SK-N-SH treated with all-trans-retinoic acid at 6 μM for 48 hours (cell line): ENCODE data around the gene FAM114A1.

Source experiments
- ATAC-seq: fragments of 200-7000 bp; cut with Tn5 transposase; 3 replicates; pipeline ENCODE4 v1.9.1; 2020; ENCODE audit warnings: mild to moderate bottlenecking, moderate library complexity
- CSDC2 ChIP-seq: fragments of 250-450 bp; sonication (Bioruptor Pico); IDR thresholded peaks from 2 replicates; pipeline ENCODE4 v1.5.0; 2020; ENCODE audit warnings: mild to moderate bottlenecking, moderate library complexity
- ESRRG ChIP-seq: fragments of 250-450 bp; sonication (Bioruptor Pico); IDR thresholded peaks from 2 replicates; pipeline ENCODE4 v1.6.1; 2021; ENCODE audit warnings: mild to moderate bottlenecking
- OSR1 ChIP-seq: fragments of 250-450 bp; sonication (Bioruptor Pico); IDR thresholded peaks from 2 replicates; pipeline ENCODE4 v1.8.0; 2022; ENCODE audit warnings: moderate library complexity, mild to moderate bottlenecking, inconsistent platforms
- RARB ChIP-seq: fragments of 250-450 bp; sonication (Bioruptor Pico); IDR thresholded peaks from 2 replicates; pipeline ENCODE4 v1.8.0; 2021; ENCODE audit warnings: mild to moderate bottlenecking, moderate library complexity
- SNAI2 ChIP-seq: fragments of 250-450 bp; sonication (Bioruptor Pico); IDR thresholded peaks from 2 replicates; pipeline ENCODE4 v1.5.0; 2020; ENCODE audit warnings: mild to moderate bottlenecking, moderate library complexity
- TCF4 ChIP-seq: fragments of 250-450 bp; sonication (Bioruptor Pico); IDR thresholded peaks from 2 replicates; pipeline ENCODE4 v1.8.0; 2021; ENCODE audit warnings: mild to moderate bottlenecking, moderate library complexity, borderline replicate concordance
- ZC3H10 ChIP-seq: fragments of 250-450 bp; sonication (Bioruptor Pico); IDR thresholded peaks from 2 replicates; pipeline ENCODE4 v1.5.1; 2021; ENCODE audit warnings: mild to moderate bottlenecking, moderate library complexity
- ZFP30 ChIP-seq: fragments of 450-650 bp; formaldehyde crosslinking; IDR thresholded peaks from 2 replicates; pipeline ENCODE4 v1.5.0; 2022; ENCODE audit warnings: mild to moderate bottlenecking, moderate library complexity
- ZNF8 ChIP-seq: fragments of 450-650 bp; formaldehyde crosslinking; IDR thresholded peaks from 2 replicates; pipeline ENCODE4 v1.5.0; 2020; ENCODE audit warnings: mild to moderate bottlenecking, moderate library complexity
- TF ChIP-seq, protein P1 (sequence below): fragments of 250-450 bp; sonication (Bioruptor Pico); IDR thresholded peaks from 2 replicates; pipeline ENCODE4 v1.5.1; 2020; ENCODE audit warnings: low read depth, mild to moderate bottlenecking, moderate library complexity
- TF ChIP-seq, protein P2 (sequence below): fragments of 250-450 bp; sonication (Bioruptor Pico); IDR thresholded peaks from 2 replicates; pipeline ENCODE4 v1.8.0; 2020; ENCODE audit warnings: mild to moderate bottlenecking, moderate library complexity, borderline replicate concordance
- TF ChIP-seq, protein P3 (sequence below): fragments of 250-450 bp; sonication (Bioruptor Pico); IDR thresholded peaks from 2 replicates; pipeline ENCODE4 v1.5.0; 2020; ENCODE audit warnings: mild to moderate bottlenecking, moderate library complexity
- TF ChIP-seq, protein P4 (sequence below): fragments of 250-450 bp; sonication (Bioruptor Pico); IDR thresholded peaks from 2 replicates; pipeline ENCODE4 v1.8.0; 2021; ENCODE audit warnings: low read depth, mild to moderate bottlenecking, moderate library complexity, borderline replicate concordance
- TF ChIP-seq, protein P5 (sequence below): fragments of 250-450 bp; sonication (Bioruptor Pico); IDR thresholded peaks from 2 replicates; pipeline ENCODE4 v1.5.1; 2021; ENCODE audit warnings: mild to moderate bottlenecking, moderate library complexity

Gene FAM114A1

DNA sequence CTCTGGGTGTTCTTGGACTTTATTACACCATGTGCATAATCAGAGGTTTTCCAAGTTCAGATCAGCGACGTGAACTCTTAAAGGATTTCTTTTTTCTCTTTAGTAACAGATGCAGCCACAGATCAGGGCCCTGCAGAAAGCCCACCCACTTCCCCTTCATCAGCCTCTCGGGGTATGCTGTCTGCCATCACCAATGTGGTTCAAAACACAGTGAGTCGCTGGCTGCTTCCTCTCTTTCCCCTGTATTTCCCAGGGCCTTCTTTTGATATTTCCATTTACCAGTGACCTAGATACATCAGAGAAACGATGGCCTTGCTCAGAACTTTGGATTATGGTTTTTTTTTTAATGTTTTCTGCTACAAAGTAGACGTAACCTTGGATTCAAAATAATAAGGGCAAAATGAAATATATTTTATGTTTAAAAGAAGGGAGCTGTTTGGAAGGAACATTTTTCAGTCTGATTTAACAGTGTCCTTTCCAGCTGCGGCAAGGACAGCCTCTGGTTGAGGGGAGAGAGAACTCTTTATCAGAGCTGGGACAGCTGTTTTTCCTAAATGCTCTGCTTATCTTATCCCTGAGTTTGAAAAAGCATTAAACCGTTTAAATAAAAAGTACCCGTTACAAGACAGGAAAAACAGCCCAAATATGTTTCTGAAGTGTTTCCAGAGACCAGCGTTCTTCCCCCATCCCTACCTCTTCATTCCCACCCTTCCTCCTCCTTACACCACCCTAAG is 38.2 kb downstream of the FAM114A1 start:
- TF ChIP-seq SNAI2 (CRISPR knock-in tag): no peak
- TF ChIP-seq, protein P1, sequence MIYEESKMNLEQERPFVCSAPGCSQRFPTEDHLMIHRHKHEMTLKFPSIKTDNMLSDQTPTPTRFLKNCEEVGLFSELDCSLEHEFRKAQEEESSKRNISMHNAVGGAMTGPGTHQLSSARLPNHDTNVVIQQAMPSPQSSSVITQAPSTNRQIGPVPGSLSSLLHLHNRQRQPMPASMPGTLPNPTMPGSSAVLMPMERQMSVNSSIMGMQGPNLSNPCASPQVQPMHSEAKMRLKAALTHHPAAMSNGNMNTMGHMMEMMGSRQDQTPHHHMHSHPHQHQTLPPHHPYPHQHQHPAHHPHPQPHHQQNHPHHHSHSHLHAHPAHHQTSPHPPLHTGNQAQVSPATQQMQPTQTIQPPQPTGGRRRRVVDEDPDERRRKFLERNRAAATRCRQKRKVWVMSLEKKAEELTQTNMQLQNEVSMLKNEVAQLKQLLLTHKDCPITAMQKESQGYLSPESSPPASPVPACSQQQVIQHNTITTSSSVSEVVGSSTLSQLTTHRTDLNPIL (CRISPR knock-in tag): no peak
- TF ChIP-seq, protein P2, sequence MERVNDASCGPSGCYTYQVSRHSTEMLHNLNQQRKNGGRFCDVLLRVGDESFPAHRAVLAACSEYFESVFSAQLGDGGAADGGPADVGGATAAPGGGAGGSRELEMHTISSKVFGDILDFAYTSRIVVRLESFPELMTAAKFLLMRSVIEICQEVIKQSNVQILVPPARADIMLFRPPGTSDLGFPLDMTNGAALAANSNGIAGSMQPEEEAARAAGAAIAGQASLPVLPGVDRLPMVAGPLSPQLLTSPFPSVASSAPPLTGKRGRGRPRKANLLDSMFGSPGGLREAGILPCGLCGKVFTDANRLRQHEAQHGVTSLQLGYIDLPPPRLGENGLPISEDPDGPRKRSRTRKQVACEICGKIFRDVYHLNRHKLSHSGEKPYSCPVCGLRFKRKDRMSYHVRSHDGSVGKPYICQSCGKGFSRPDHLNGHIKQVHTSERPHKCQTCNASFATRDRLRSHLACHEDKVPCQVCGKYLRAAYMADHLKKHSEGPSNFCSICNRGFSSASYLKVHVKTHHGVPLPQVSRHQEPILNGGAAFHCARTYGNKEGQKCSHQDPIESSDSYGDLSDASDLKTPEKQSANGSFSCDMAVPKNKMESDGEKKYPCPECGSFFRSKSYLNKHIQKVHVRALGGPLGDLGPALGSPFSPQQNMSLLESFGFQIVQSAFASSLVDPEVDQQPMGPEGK (CRISPR knock-in tag): no peak
- no peak for TF ChIP-seq ESRRG
- TF ChIP-seq TCF4 (CRISPR knock-in tag): no peak; the same call in 1 of the 2 replicates
- no peak for TF ChIP-seq ZC3H10 (CRISPR knock-in tag)
- TF ChIP-seq ZNF8 (CRISPR knock-in tag): no peak
- no peak for TF ChIP-seq OSR1 (CRISPR knock-in tag)
- TF ChIP-seq, protein P3, sequence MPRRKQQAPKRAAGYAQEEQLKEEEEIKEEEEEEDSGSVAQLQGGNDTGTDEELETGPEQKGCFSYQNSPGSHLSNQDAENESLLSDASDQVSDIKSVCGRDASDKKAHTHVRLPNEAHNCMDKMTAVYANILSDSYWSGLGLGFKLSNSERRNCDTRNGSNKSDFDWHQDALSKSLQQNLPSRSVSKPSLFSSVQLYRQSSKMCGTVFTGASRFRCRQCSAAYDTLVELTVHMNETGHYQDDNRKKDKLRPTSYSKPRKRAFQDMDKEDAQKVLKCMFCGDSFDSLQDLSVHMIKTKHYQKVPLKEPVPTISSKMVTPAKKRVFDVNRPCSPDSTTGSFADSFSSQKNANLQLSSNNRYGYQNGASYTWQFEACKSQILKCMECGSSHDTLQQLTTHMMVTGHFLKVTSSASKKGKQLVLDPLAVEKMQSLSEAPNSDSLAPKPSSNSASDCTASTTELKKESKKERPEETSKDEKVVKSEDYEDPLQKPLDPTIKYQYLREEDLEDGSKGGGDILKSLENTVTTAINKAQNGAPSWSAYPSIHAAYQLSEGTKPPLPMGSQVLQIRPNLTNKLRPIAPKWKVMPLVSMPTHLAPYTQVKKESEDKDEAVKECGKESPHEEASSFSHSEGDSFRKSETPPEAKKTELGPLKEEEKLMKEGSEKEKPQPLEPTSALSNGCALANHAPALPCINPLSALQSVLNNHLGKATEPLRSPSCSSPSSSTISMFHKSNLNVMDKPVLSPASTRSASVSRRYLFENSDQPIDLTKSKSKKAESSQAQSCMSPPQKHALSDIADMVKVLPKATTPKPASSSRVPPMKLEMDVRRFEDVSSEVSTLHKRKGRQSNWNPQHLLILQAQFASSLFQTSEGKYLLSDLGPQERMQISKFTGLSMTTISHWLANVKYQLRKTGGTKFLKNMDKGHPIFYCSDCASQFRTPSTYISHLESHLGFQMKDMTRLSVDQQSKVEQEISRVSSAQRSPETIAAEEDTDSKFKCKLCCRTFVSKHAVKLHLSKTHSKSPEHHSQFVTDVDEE (CRISPR knock-in tag): no peak
- no peak for TF ChIP-seq CSDC2 (CRISPR knock-in tag)
- ATAC-seq: no peak

DNA sequence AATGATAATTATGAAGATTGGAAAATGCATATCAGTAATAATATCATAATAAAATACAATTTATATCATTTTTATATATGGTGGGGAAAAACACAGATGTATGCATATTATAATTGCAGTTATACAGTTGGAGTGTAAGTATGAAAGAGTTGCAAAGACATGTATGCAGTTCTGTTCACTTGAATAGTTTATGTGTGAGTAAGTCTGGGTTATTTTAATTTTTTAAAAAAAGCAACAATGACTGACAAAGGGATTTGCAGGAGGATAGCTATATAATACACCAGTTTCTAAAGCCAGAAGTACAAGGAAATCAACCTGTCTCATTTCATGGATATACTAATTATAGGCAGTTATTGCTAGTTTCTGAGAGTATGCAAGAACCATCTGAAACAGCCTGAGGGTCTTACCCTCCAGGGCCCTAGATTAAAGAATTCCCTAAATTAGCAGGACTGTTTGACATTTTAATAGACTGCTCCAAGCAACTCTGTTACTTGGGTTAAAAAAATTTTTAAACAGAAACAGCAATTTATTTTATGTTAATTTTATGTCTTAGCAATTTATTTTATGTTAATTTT is 40.2 kb downstream of the FAM114A1 start:
- TF ChIP-seq TCF4 (CRISPR knock-in tag) (no peak), RARB (no peak), ZFP30 (CRISPR knock-in tag) (no peak), ESRRG (no peak)
- TF ChIP-seq, protein P3 (CRISPR knock-in tag): no peak
- TF ChIP-seq, protein P4, sequence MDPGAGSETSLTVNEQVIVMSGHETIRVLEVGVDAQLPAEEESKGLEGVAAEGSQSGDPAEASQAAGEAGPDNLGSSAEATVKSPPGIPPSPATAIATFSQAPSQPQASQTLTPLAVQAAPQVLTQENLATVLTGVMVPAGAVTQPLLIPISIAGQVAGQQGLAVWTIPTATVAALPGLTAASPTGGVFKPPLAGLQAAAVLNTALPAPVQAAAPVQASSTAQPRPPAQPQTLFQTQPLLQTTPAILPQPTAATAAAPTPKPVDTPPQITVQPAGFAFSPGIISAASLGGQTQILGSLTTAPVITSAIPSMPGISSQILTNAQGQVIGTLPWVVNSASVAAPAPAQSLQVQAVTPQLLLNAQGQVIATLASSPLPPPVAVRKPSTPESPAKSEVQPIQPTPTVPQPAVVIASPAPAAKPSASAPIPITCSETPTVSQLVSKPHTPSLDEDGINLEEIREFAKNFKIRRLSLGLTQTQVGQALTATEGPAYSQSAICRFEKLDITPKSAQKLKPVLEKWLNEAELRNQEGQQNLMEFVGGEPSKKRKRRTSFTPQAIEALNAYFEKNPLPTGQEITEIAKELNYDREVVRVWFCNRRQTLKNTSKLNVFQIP (CRISPR knock-in tag): no peak
- TF ChIP-seq, protein P2 (CRISPR knock-in tag): no peak
- TF ChIP-seq, protein P5, sequence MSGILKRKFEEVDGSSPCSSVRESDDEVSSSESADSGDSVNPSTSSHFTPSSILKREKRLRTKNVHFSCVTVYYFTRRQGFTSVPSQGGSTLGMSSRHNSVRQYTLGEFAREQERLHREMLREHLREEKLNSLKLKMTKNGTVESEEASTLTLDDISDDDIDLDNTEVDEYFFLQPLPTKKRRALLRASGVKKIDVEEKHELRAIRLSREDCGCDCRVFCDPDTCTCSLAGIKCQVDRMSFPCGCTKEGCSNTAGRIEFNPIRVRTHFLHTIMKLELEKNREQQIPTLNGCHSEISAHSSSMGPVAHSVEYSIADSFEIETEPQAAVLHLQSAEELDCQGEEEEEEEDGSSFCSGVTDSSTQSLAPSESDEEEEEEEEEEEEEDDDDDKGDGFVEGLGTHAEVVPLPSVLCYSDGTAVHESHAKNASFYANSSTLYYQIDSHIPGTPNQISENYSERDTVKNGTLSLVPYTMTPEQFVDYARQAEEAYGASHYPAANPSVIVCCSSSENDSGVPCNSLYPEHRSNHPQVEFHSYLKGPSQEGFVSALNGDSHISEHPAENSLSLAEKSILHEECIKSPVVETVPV (CRISPR knock-in tag): no peak
- no peak for ATAC-seq
